Measurements from ENCODE around the gene ARMH4. TPM values are rescaled to one million over a fixed set of nuclear protein-coding genes. Genes with fewer than 3 reads are reported as not detected.

Gene ARMH4
- total and polyA plus RNA-seq, 4 donors: 0.40 to 14.2 (median 1.1) TPM

DNA sequence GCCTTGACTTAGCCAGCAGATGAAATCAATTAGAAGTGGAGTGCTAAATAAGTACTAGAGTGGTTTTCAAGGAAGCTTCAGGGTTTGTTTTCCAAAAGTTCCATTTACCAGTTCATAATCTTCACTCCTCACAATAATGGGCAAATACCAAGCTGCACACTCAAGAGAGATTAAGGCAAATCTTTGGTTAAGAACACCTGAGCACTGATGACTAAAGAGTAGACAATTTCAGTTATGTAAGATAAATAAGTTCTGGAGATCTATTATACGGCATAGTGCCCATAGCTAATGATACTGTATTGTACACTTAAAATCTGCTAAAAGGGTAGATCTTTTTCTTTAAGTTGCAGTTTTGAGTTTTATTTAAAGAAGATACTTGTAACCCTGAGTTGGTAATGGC, 125.0 kb downstream of the ARMH4 start:
- H3K4me1 ChIP-seq (ENCODE audit: control insufficient read depth in 5 of 5, insufficient read depth in 5 of 5, low read length in 5 of 5): peaks cover 0 to 2% (median 0%) of the 10 kb centered on the region in 5 donors
- H3K4me3 ChIP-seq: no peak overlapping the region
- WGBS, 2 donors: 79 to 91% methylated on average over 1 of the region's 1 CpG
- peaks cover 0 to 3% (median 0%) of the 10 kb centered on the region in 4 donors for H3K9me3 ChIP-seq (ENCODE audit: control insufficient read depth in 4 of 4, insufficient read depth in 3 of 4, low read length in 3 of 4)
- H3K36me3 ChIP-seq (ENCODE audit: control insufficient read depth in 4 of 4, insufficient read depth in 4 of 4, low read length in 4 of 4): no peaks in the 10 kb centered on the region
- TF ChIP-seq, protein P1, sequence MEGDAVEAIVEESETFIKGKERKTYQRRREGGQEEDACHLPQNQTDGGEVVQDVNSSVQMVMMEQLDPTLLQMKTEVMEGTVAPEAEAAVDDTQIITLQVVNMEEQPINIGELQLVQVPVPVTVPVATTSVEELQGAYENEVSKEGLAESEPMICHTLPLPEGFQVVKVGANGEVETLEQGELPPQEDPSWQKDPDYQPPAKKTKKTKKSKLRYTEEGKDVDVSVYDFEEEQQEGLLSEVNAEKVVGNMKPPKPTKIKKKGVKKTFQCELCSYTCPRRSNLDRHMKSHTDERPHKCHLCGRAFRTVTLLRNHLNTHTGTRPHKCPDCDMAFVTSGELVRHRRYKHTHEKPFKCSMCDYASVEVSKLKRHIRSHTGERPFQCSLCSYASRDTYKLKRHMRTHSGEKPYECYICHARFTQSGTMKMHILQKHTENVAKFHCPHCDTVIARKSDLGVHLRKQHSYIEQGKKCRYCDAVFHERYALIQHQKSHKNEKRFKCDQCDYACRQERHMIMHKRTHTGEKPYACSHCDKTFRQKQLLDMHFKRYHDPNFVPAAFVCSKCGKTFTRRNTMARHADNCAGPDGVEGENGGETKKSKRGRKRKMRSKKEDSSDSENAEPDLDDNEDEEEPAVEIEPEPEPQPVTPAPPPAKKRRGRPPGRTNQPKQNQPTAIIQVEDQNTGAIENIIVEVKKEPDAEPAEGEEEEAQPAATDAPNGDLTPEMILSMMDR (IDR thresholded peaks at IDR 0.05; ENCODE audit: control extremely low read depth, extremely low read depth): no peak
- H3K9ac ChIP-seq (ENCODE audit: insufficient read depth in 1 of 2, low read length in 2 of 2): no peak overlapping the region
- no peaks in the 10 kb centered on the region for H3K27me3 ChIP-seq (ENCODE audit: control insufficient read depth in 3 of 3, insufficient read depth in 3 of 3, low read length in 2 of 3)
- no peak overlapping the region for H3K27ac ChIP-seq (ENCODE audit: low read depth in 1 of 2, low read length in 1 of 2)
- DNase-seq: no peak
- no peak for ATAC-seq (ENCODE audit: insufficient read depth, low FRiP score)

DNA sequence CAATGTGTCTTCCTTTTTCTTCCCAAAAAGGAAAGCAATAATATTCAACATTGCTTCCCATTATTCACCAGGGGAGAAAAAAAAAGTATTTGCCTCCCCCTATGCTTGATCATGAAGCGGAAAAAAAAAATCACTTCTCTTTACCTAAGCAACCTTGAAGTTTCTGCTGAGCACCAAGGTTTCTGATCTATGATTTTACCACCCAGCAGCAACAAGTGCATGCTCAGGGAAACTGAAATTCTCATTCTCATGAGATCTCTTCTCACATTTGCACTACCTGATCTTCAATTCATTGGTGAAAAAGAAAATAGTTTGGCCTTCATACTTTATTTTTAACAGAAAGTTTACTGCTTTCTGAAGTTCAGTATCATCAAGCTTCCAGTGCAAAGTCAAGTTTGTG, 125.8 kb downstream of the ARMH4 start:
- no peak overlapping the region for H3K27ac ChIP-seq (ENCODE audit: low read depth in 1 of 2, low read length in 1 of 2)
- H3K36me3 ChIP-seq (ENCODE audit: control insufficient read depth in 4 of 4, insufficient read depth in 4 of 4, low read length in 4 of 4): no peaks in the 10 kb centered on the region
- peaks cover 0 to 3% (median 0%) of the 10 kb centered on the region in 4 donors for H3K9me3 ChIP-seq (ENCODE audit: control insufficient read depth in 4 of 4, insufficient read depth in 3 of 4, low read length in 3 of 4)
- no peak for DNase-seq
- no peak for ATAC-seq (ENCODE audit: insufficient read depth, low FRiP score)
- WGBS, 2 donors: 89 to 95% methylated on average over 1 of the region's 1 CpG
- TF ChIP-seq, protein P1 (IDR thresholded peaks at IDR 0.05; ENCODE audit: control extremely low read depth, extremely low read depth): no peak
- H3K27me3 ChIP-seq (ENCODE audit: control insufficient read depth in 3 of 3, insufficient read depth in 3 of 3, low read length in 2 of 3): no peaks in the 10 kb centered on the region
- peaks cover 0 to 2% (median 0%) of the 10 kb centered on the region in 5 donors for H3K4me1 ChIP-seq (ENCODE audit: control insufficient read depth in 5 of 5, insufficient read depth in 5 of 5, low read length in 5 of 5)
- H3K9ac ChIP-seq (ENCODE audit: insufficient read depth in 1 of 2, low read length in 2 of 2): no peak overlapping the region
- no peak overlapping the region for H3K4me3 ChIP-seq

DNA sequence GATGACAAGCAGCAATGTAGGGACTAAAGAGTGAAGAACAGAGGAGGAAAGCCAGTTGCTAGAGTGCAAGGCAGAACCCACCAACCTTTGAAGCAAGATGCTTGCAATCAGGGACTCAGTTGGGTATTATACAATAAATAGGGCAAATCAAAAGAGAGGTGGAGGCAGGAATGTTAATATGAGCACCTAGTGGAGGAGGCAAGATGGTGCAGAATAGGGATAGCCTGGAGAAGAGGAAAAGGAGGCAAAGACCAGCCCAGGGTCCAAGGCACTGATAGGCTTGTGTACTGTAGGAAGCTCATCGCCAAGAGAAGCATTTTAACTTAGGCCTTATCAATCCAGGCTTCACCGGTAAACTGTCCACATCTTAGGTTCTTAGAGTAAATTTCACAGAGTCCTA, 137.2 kb downstream of the ARMH4 start:
- TF ChIP-seq, protein P1 (IDR thresholded peaks at IDR 0.05; ENCODE audit: control extremely low read depth, extremely low read depth): no peak
- H3K9me3 ChIP-seq (ENCODE audit: control insufficient read depth in 4 of 4, insufficient read depth in 3 of 4, low read length in 3 of 4): no peaks in the 10 kb centered on the region
- no peaks in the 10 kb centered on the region for H3K4me1 ChIP-seq (ENCODE audit: control insufficient read depth in 5 of 5, insufficient read depth in 5 of 5, low read length in 5 of 5)
- H3K27me3 ChIP-seq (ENCODE audit: control insufficient read depth in 3 of 3, insufficient read depth in 3 of 3, low read length in 2 of 3): no peaks in the 10 kb centered on the region
- DNase-seq (no peak), ATAC-seq (ENCODE audit: insufficient read depth, low FRiP score) (no peak)
- H3K36me3 ChIP-seq (ENCODE audit: control insufficient read depth in 4 of 4, insufficient read depth in 4 of 4, low read length in 4 of 4): no peaks in the 10 kb centered on the region
- H3K4me3 ChIP-seq: no peak overlapping the region
- H3K9ac ChIP-seq (ENCODE audit: insufficient read depth in 1 of 2, low read length in 2 of 2): no peak overlapping the region
- no peak overlapping the region for H3K27ac ChIP-seq (ENCODE audit: low read depth in 1 of 2, low read length in 1 of 2)
- WGBS, 2 donors: 91 to 95% methylated on average over 2 of the region's 2 CpGs

DNA sequence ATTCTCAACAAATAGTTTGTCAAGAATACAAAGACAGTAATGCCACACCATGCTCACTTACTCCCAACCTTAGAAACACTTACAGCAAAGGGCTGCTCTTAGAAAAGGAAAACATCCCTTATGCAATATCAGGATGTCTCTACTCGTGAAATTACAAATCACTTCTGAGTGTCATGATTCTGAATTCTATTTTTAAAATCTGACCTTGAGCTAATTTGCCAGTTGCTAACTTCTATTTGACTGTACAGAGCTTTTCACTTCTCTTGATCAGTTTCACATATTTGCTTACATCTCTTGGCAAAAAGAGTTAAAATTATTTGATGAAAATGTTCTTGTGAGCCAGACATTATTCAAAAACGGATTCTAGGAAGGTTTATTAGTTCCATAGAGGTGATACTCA, 149.4 kb downstream of the ARMH4 start:
- Histone ChIP-seq H3K4me3 (no peak overlapping the region), H3K9ac (ENCODE audit: insufficient read depth in 1 of 2, low read length in 2 of 2) (no peak overlapping the region), H3K27ac (ENCODE audit: low read depth in 1 of 2, low read length in 1 of 2) (no peak overlapping the region), H3K9me3 (ENCODE audit: control insufficient read depth in 4 of 4, insufficient read depth in 3 of 4, low read length in 3 of 4) (no peaks in the 10 kb centered on the region), H3K4me1 (ENCODE audit: control insufficient read depth in 5 of 5, insufficient read depth in 5 of 5, low read length in 5 of 5) (no peaks in the 10 kb centered on the region), H3K27me3 (ENCODE audit: control insufficient read depth in 3 of 3, insufficient read depth in 3 of 3, low read length in 2 of 3) (no peaks in the 10 kb centered on the region), H3K36me3 (ENCODE audit: control insufficient read depth in 4 of 4, insufficient read depth in 4 of 4, low read length in 4 of 4) (no peaks in the 10 kb centered on the region)
- 51 to 67% methylated on average over 2 of the region's 2 CpGs for WGBS, 2 donors
- ATAC-seq (ENCODE audit: insufficient read depth, low FRiP score) (no peak), DNase-seq (no peak)
- TF ChIP-seq, protein P1 (IDR thresholded peaks at IDR 0.05; ENCODE audit: control extremely low read depth, extremely low read depth): no peak

Measured in lung (tissue), 12 donors.